Measurements from ENCODE around the gene MAGOH. TPM values are rescaled to one million over a fixed set of nuclear protein-coding genes. Genes with fewer than 3 reads are reported as not detected.

The MAGOH gene
- polyA plus RNA-seq, 1 donor (not counting 4 experiments of a cell fraction or from before 2014, with no cell fraction given) = 104 TPM

- H2AFZ ChIP-seq (ENCODE audit: control insufficient read depth, low read length) = no peak overlapping the region
- dilution Hi-C loops (cut with MboI; ENCODE audit: extremely low pct_ligation_motif_present, low sequenced_read_pairs) = no loop called here
- H3K4me1 ChIP-seq (ENCODE audit: control insufficient read depth, extremely low read depth, insufficient read depth, low read length) = peaks cover 8% of the 10 kb centered on the region
- no peaks in the 10 kb centered on the region for H4K20me1 ChIP-seq (ENCODE audit: control insufficient read depth, extremely low read depth, insufficient read depth, low read length)
- no peaks in the 10 kb centered on the region for H3K79me2 ChIP-seq (ENCODE audit: control insufficient read depth, insufficient read depth, low read length)
- FAIRE-seq (no peak), DNase-seq (ENCODE audit: low read depth, low spot score) (no peak)
- no peak overlapping the region for H3K27ac ChIP-seq (ENCODE audit: control insufficient read depth, insufficient read depth, low read length)
- no peak overlapping the region for H3K4me3 ChIP-seq (ENCODE audit: control insufficient read depth in 2 of 3, extremely low read depth in 1 of 3, insufficient read depth in 2 of 3, low read depth in 1 of 3, low read length in 3 of 3)
- TF ChIP-seq EZH2 (IDR thresholded peaks at IDR 0.05; ENCODE audit: low read length) (no peak), CTCF (optimal IDR thresholded peaks at IDR 0.05 in 1 of 3, IDR thresholded peaks at IDR 0.05 in 1 of 3, conservative IDR thresholded peaks at IDR 0.05 in 1 of 3; ENCODE audit: extremely low read depth in 1 of 3, insufficient read depth in 2 of 3, low read length in 3 of 3) (no peak)
- no peaks in the 10 kb centered on the region for H3K9me1 ChIP-seq (ENCODE audit: control insufficient read depth, extremely low read depth, insufficient read depth, low read length)
- H3K36me3 ChIP-seq (ENCODE audit: control insufficient read depth in 2 of 2, extremely low read depth in 1 of 2, insufficient read depth in 2 of 2, low read length in 2 of 2) = no peaks in the 10 kb centered on the region
- H3K9ac ChIP-seq (ENCODE audit: control insufficient read depth, extremely low read depth, insufficient read depth, low read length) = no peak overlapping the region
- no peak overlapping the region for H3K4me2 ChIP-seq (ENCODE audit: control insufficient read depth, extremely low read depth, insufficient read depth, low read depth, low read length)
- no peaks in the 10 kb centered on the region for H3K27me3 ChIP-seq (ENCODE audit: control insufficient read depth, extremely low read depth, insufficient read depth, low read length)
- no peaks in the 10 kb centered on the region for H3K9me3 ChIP-seq (ENCODE audit: control insufficient read depth, low read depth, low read length)
Observed at GRCh38 chr1:53190210-53190611, 48.1 kb downstream of the MAGOH start.

GRCh38 chr1:53189061-53189460 is 49.3 kb downstream of the MAGOH start:
- H2AFZ ChIP-seq (ENCODE audit: control insufficient read depth, low read length) = no peak overlapping the region
- dilution Hi-C loops (cut with MboI; ENCODE audit: extremely low pct_ligation_motif_present, low sequenced_read_pairs) = no loop called here
- no peaks in the 10 kb centered on the region for H3K36me3 ChIP-seq (ENCODE audit: control insufficient read depth in 2 of 2, extremely low read depth in 1 of 2, insufficient read depth in 2 of 2, low read length in 2 of 2)
- no peaks in the 10 kb centered on the region for H3K9me3 ChIP-seq (ENCODE audit: control insufficient read depth, low read depth, low read length)
- peaks cover 8% of the 10 kb centered on the region for H3K4me1 ChIP-seq (ENCODE audit: control insufficient read depth, extremely low read depth, insufficient read depth, low read length)
- H3K9ac ChIP-seq (ENCODE audit: control insufficient read depth, extremely low read depth, insufficient read depth, low read length) = no peak overlapping the region
- no peak for TF ChIP-seq CTCF (optimal IDR thresholded peaks at IDR 0.05 in 1 of 3, IDR thresholded peaks at IDR 0.05 in 1 of 3, conservative IDR thresholded peaks at IDR 0.05 in 1 of 3; ENCODE audit: extremely low read depth in 1 of 3, insufficient read depth in 2 of 3, low read length in 3 of 3)
- TF ChIP-seq EZH2 (IDR thresholded peaks at IDR 0.05; ENCODE audit: low read length) = no peak
- no peaks in the 10 kb centered on the region for H3K79me2 ChIP-seq (ENCODE audit: control insufficient read depth, insufficient read depth, low read length)
- no peak overlapping the region for H3K4me3 ChIP-seq (ENCODE audit: control insufficient read depth in 2 of 3, extremely low read depth in 1 of 3, insufficient read depth in 2 of 3, low read depth in 1 of 3, low read length in 3 of 3)
- H3K4me2 ChIP-seq (ENCODE audit: control insufficient read depth, extremely low read depth, insufficient read depth, low read depth, low read length) = no peak overlapping the region
- FAIRE-seq = no peak
- no peak for DNase-seq (ENCODE audit: low read depth, low spot score)
- H3K27ac ChIP-seq (ENCODE audit: control insufficient read depth, insufficient read depth, low read length) = no peak overlapping the region
- no peaks in the 10 kb centered on the region for H3K27me3 ChIP-seq (ENCODE audit: control insufficient read depth, extremely low read depth, insufficient read depth, low read length)
- H4K20me1 ChIP-seq (ENCODE audit: control insufficient read depth, extremely low read depth, insufficient read depth, low read length) = no peaks in the 10 kb centered on the region
- H3K9me1 ChIP-seq (ENCODE audit: control insufficient read depth, extremely low read depth, insufficient read depth, low read length) = no peaks in the 10 kb centered on the region
